GM21786 (cell line): ENCODE measurements around the gene CDCP2.

Experiments used
- ATAC-seq: cut with Tn5 transposase; IDR thresholded peaks from one replicate; pipeline ENCODE4 v1.9.1; 2021; ENCODE audit not compliant: unreplicated experiment

Gene CDCP2

GRCh38 chr1:54152696-54153095 lies at the start of gene CDCP2:
Gene CDCP2, minus strand, starts transcription at chr1:54153000. Its CDS starts 78 bp downstream, at chr1:54152922.
- ATAC-seq, result no peak

GRCh38 chr1:54200519-54200997 lies 47.8 kb upstream of the CDCP2 start:
- no peak for ATAC-seq

DNA sequence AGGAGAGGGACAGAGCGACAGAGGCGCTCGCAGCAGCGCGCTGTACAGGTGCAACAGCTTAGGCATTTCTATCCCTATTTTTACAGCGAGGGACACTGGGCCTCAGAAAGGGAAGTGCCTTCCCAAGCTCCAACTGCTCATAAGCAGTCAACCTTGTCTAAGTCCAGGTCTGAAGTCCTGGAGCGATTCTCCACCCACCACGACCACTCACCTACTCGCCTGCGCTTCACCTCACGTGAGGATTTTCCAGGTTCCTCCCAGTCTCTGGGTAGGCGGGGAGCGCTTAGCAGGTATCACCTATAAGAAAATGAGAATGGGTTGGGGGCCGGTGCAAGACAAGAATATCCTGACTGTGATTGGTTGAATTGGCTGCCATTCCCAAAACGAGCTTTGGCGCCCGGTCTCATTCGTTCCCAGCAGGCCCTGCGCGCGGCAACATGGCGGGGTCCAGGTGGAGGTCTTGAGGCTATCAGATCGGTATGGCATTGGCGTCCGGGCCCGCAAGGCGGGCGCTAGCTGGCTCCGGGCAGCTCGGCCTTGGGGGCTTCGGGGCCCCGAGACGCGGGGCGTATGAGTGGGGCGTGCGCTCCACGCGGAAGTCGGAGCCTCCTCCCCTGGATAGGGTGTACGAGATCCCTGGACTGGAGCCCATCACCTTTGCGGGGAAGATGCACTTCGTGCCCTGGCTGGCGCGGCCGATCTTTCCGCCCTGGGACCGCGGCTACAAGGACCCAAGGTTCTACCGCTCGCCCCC lies 47.1 kb upstream of the CDCP2 start, which contains the start of the genes CYB5RL and MRPL37:
Gene CYB5RL (minus strand): TSS at position 266 of the 754 bp plus-strand sequence. CDS start 4,414 bp downstream, outside the sequence.
Gene MRPL37 (plus strand): TSS at position 403 of the 754 bp plus-strand sequence. CDS start 77 bp downstream, at position 480.
- peak; percentile 98 for ATAC-seq

DNA sequence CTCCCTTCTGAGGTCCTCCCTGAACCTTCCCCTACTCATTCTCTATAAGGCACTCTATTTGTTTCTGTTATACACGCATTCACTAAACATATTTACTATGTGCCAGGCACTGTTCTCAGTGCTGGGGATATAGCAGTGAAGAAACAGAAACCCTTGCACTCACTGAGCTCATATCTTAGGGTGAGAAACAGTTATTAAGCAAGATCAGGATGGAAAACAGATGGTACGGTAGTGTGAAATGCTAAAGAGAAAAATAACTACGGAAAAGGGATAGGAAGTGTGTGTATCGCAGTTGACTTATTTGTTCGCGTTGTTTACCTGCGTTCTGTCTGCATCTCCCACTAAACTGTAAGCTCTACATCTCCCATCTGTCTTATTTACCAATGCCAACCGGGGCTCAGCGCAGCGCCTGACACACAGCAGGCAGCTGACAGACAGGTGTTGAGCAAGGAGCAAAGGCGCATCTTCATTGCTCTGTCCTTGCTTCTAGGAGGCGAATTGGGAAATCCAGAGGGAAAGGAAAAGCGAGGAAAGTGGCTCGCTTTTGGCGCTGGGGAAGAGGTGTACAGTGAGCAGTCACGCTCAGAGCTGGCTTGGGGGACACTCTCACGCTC lies 46.5 kb upstream of the CDCP2 start:
- no peak for ATAC-seq

- no peak for ATAC-seq
Measured at GRCh38 chr1:54193453-54193852, 40.7 kb upstream of the CDCP2 start.

DNA sequence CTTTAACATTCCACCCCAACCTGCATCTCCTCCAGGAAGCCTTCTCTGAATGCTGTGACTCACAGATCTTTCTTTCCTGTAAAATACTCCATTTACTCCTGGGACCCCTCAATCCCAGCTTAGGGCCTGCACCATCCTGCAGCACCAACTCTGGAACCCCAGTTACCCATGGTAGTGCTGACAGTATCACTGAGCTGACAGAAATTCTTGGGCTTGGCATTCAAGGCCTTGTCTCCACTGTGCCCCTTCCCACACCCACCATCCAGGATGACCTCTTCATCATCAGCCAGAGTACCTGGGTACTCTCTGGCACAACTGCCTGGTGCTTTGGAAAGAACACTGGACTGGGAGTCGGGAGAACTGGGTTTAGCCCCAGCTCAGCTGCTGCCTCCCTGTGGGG lies 38.7 kb upstream of the CDCP2 start:
- ATAC-seq, result no peak

GRCh38 chr1:54190526-54190925 lies 37.7 kb upstream of the CDCP2 start:
- no peak for ATAC-seq

- ATAC-seq, result no peak
Measured at GRCh38 chr1:54188291-54188690, 35.5 kb upstream of the CDCP2 start.

DNA sequence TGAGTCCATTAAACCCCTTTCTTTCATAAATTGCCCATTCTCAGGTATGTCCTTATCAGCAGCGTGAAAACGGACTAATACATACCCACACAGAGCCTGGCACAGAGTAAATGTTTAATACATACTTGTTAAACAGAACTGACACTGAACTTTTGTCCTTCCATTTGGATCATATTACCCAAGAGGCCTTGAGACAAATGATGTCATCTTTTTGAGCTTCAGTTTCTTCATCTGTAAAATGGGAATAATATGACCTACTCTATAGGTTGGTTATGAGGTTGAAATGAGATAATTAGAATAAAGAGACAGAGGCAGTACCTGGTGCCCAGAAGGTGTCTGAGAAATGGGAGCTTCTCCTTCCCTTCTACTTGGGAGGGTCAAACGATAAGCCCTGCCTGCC lies 33.3 kb upstream of the CDCP2 start:
- no peak for ATAC-seq

DNA sequence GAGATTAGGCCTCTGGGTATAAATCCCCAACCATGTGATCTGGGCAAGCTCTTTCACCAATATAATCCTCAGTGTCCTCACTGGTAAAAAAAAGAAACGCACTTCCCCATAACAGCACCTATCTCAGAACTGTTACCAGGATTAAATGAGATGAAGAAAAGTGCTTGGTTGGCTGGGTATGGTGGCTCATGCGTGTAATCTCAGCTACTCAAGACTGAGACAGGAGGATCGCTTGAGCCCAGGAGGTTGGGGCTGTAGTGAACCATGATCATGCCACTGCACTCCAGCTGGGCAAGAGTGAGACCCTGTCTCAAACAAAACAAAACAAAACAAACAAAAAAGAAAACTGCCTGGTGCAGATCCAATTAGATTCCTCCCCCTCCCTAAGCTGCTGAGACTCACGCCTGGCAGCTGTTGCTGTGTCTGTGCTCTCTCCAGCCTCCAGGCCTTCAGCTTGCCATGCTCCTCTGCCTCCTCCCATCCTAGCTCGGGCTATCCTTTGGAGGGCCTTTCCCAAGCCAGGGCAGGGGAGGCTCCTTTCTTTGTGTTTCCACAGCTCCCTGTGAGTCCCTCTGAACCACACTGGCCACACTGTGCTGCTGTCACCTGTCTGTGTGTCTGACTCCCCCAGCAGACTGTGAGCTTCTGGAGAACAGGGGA lies 28.0 kb upstream of the CDCP2 start:
- ATAC-seq, result no peak

GRCh38 chr1:54178296-54179070 lies 25.7 kb upstream of the CDCP2 start:
- no peak for ATAC-seq

- no peak for ATAC-seq
Measured at GRCh38 chr1:54177726-54178125, 24.9 kb upstream of the CDCP2 start.

GRCh38 chr1:54176621-54177327 lies 24.0 kb upstream of the CDCP2 start:
- no peak for ATAC-seq

- ATAC-seq, result no peak
Measured at GRCh38 chr1:54174106-54174505, 21.3 kb upstream of the CDCP2 start.

DNA sequence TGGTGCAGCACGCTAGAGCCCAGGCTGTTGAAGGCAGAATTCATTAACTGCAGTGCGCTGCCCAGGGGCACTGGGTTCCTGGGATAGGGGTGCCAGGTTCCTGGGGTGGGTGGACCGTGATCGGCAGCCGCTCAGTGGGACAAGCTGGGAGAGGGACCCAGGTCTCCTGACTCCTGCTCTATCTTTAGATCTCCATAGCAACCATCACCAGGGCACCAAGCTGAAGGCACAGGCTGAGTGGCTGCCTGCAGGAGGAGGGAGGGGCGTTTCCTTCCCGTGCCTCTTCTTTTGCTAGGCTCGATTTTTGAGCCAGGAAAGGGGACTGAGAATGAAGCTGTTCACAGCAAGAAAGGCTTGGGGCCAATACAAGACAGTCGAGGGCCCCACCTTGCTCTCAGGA lies 20.9 kb upstream of the CDCP2 start:
- ATAC-seq, result no peak

DNA sequence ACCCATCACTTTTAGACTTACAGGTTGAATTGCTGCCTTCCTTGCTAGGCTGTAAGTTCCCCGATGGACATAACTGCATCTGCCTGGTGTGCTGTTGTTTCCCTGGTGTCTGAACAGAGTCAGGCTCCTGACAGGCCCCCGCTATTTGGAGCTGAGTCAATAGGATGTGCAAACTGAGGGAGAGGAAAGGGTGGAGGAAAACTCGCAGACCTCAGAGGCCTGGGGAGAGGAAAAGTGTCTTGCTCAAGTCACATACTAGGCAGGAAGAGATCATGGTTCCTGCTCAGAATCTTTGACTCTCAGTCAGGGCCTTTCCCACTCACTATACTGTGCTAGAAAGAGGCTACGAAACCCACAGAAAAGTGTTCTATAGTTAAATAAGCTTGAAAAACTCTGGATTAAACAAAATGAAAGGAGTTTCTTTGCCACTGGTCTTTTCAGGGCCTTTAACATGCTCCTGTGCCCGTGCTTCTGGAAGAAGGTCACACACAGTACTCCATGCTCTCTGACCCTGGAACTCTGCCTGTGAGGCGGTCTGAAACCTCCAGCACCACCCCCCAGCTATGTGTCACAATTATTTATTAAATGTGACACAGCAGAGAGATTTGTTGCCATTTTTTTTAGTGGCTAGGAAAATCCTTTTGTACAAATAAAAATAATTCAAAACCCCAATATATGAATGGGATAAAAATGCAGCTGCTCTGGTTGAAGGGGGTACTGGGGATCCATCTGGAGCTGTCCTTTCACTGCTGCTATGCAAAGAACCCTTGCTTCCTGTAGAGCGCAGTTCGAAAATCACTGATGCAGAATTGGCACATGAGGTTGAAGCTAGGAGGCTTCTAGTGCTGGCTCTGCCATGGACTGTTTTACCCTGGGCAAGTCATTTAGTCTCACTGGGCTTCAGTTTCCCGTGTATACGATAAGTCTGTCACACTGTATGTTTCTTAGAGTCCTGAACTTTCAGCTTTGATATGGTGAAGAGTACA lies 20.1 kb upstream of the CDCP2 start:
- no peak for ATAC-seq

GRCh38 chr1:54171606-54172005 lies 18.8 kb upstream of the CDCP2 start:
- no peak for ATAC-seq

GRCh38 chr1:54171016-54171415 lies 18.2 kb upstream of the CDCP2 start:
- no peak for ATAC-seq

DNA sequence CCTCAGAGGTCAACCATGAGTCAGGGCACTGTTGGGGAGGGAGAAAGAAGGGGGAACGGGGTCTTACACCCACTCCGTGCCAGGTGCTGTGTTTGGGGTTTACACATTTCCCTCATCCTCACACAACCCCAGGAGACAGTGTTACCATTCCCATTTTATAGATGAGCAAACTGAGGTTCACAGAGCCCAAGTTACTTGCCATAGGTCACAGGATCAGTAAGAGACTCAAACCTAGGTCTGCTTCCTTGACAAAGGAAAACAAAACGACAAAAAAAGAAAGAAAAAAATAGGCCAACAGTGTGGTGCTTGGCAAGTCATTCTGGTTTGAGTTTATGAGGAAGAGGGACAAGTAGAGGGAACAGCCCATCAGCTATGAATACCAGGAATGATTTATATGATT lies 16.3 kb upstream of the CDCP2 start:
- no peak for ATAC-seq
